HG02884 (cell line): ENCODE data around the gene KIF18B.
"Not testable (repeated sequence)": the region's sequence is repeated elsewhere in the genome, so short reads cannot be mapped to it uniquely, and the experiment has no call there.

ENCODE experiments used
- ATAC-seq: cut with Tn5 transposase; IDR thresholded peaks from one replicate; pipeline ENCODE4 v1.9.1; 2021; ENCODE audit warnings: mild to moderate bottlenecking, moderate library complexity; ENCODE audit not compliant: unreplicated experiment

Gene KIF18B

GRCh38 chr17:44970136-44970741 lies 22.7 kb upstream of the KIF18B start:
- no peak for ATAC-seq

GRCh38 chr17:44969144-44969780 lies 21.7 kb upstream of the KIF18B start:
- no peak for ATAC-seq

- peak; percentile 79 for ATAC-seq
Observed at GRCh38 chr17:44968225-44969143, 20.9 kb upstream of the KIF18B start, which contains the start of gene C1QL1. TSS of gene C1QL1 (minus strand) at chr17:44968303. CDS start at chr17:44968048, 255 bp downstream.

- no peak for ATAC-seq
Observed at GRCh38 chr17:44967907-44968224, 20.3 kb upstream of the KIF18B start.

- no peak for ATAC-seq
Observed at GRCh38 chr17:44967026-44967906, 19.7 kb upstream of the KIF18B start.

- ATAC-seq, result no peak
Observed at GRCh38 chr17:44966348-44967025, 18.9 kb upstream of the KIF18B start.

- ATAC-seq, result no peak
Observed at GRCh38 chr17:44965481-44966234, 18.1 kb upstream of the KIF18B start.

GRCh38 chr17:44961921-44962350 lies 14.4 kb upstream of the KIF18B start:
- no peak for ATAC-seq

- no peak for ATAC-seq
Observed at GRCh38 chr17:44960691-44961090, 13.1 kb upstream of the KIF18B start.

GRCh38 chr17:44959821-44960531 lies 12.4 kb upstream of the KIF18B start:
- ATAC-seq, result no peak

GRCh38 chr17:44956998-44957981 lies 9.7 kb upstream of the KIF18B start:
- ATAC-seq, result no peak

GRCh38 chr17:44955674-44956425 lies 8.3 kb upstream of the KIF18B start:
- ATAC-seq, result no peak

- ATAC-seq, result no peak
Observed at GRCh38 chr17:44952946-44953475, 5.4 kb upstream of the KIF18B start.

- no peak for ATAC-seq
Observed at GRCh38 chr17:44948315-44948795, 782 bp upstream of the KIF18B start.

- ATAC-seq, result not testable (repeated sequence)
Observed at GRCh38 chr17:44945652-44946051, 1.9 kb downstream of the KIF18B start.

- no peak for ATAC-seq
Observed at GRCh38 chr17:44942456-44942855, 5.1 kb downstream of the KIF18B start.
